CD4-positive, alpha-beta T cell treated with Interleukin-6 for 4 hours (primary cell): ENCODE results near the gene C1orf232.

Experiments used
- DNase-seq: peaks from one replicate; pipeline ENCODE4 v3.0.0-alpha.2; 2020; ENCODE audit warnings: mixed read lengths

Gene C1orf232

DNA sequence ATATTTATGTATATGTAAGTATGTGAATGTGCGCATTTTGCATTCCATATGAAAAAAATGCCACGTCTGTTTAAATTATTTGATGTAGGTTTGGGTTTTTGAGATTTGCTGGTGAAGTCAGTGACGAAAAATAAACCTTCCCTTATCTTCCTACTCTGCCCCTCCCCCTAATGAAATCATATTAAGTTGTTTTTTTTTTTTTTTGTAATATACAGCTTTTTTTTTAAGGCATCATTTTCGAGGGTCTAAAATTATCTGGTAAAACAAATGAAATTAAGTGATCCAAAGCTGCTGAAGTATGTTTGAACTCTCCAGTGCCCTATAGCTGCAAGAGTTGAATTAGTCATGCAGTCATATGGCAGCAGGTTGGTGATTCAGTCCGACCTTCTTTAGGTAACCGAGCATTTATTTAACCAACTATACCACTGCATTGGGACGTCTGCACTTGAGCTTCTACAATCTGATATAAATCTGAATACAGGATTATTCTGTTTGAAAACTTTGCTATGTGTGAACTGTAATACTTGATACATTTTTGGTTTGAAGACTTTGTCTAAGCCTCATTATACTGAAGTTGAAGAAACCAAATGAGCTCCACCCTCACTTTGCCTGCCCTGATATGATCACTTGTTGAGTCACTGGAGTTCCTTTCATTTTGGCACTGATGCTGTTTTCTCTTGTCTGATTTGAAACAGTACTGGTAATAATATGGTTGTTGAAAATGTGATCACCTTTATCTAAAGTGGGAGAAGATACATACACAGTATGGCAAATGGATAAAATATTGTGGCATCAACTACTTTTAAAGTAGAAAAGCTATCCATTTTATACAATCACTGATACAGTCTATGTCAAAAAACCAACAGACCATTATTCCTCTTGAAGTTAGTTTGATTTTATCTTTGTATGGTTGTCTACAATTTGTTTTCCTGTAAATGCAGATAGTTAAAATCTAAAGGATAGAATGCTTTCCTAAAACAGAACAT is 45.5 kb downstream of the C1orf232 start:
- peak; percentile 33 for DNase-seq

- no peak for DNase-seq
Observed at GRCh38 chr1:26121854-26122773, 46.6 kb downstream of the C1orf232 start.

- no peak for DNase-seq
Observed at GRCh38 chr1:26119892-26120608, 48.7 kb downstream of the C1orf232 start.

GRCh38 chr1:26114165-26114927 is 54.4 kb downstream of the C1orf232 start:
- no peak for DNase-seq
